NB4 (cell line): ENCODE data around the gene S100A14.

ENCODE experiments used
- DNase-seq: peaks from one replicate; pipeline ENCODE4 v3.0.0; 2010; ENCODE audit warnings: low read depth
- H3K4me3 ChIP-seq: one replicate; pipeline ENCODE4 v1.5.1; 2011; ENCODE audit warnings: mild to moderate bottlenecking, low read depth, low read length, moderate library complexity
- CTCF ChIP-seq: IDR thresholded peaks from one replicate; pipeline ENCODE4 v1.5.1; 2012; ENCODE audit warnings: low read depth, low read length
- MAX ChIP-seq: IDR thresholded peaks from 2 replicates; pipeline ENCODE4 v1.6.1; 2011; ENCODE audit warnings: low read depth, low read length
- MYC ChIP-seq: IDR thresholded peaks from 2 replicates; pipeline ENCODE4 v1.6.1; 2011; ENCODE audit warnings: low read depth, low read length
- POLR2A ChIP-seq: IDR thresholded peaks from 2 replicates; pipeline ENCODE4 v1.6.1; 2011; ENCODE audit warnings: mild to moderate bottlenecking; ENCODE audit not compliant: insufficient read length; ENCODE audit errors: extremely low read depth

The S100A14 gene

DNA sequence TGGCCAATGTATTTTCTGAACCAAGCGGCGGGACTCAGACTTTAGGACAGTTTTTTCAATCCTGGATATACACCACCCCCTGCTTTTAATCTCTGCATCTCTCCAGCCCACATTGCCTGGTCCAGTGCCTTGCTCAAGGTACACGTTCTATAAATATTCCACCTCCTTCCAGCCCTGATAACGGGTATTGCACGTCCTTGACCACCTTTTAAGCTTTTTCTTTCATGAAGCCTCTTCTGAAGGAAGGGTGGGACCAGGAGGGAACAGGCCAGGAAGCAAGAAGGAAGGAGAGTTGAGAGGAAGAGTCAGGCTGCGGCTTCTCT lies 6.6 kb downstream of the S100A14 start:
- DNase-seq, result no peak
- TF ChIP-seq POLR2A, result no peak
- no peak for TF ChIP-seq MYC
- no peak for TF ChIP-seq MAX
- H3K4me3 ChIP-seq, result no peak overlapping the region

- peak; percentile 55 for TF ChIP-seq MYC
- peak; percentile 46 for TF ChIP-seq MAX
- no peak for TF ChIP-seq CTCF
- no peak for TF ChIP-seq POLR2A
- H3K4me3 ChIP-seq, result no peak overlapping the region
- peak; percentile 82 for DNase-seq
These were observed 7.2 kb downstream of the S100A14 start for GRCh38 chr1:153608742-153609584.

- TF ChIP-seq CTCF (no peak), MYC (no peak), POLR2A (no peak), MAX (no peak)
- H3K4me3 ChIP-seq, result no peak overlapping the region
These were observed 7.9 kb downstream of the S100A14 start for GRCh38 chr1:153608089-153608682.

DNA sequence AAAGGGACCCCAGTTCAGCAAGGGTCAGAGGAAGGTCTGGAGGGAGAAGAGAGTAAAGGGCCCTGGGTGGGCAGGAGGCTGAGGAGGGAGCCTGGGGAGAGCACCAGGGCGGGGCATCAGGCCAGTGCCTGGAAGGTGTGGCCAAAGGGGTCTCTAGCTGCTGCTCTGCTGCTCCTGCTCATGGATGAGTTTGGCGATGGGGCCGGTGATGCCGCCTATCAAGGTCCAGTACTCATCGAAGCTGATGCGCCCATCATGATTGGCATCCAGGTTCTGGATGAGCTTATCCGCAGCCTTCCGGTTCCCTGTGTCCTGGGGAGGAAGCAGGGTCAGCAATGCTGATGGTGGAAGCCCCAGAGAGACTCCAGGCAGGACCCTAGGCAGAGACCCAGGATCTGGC lies 8.7 kb downstream of the S100A14 start:
- no peak overlapping the region for H3K4me3 ChIP-seq
- no peak for TF ChIP-seq CTCF
- no peak for TF ChIP-seq POLR2A
- no peak for TF ChIP-seq MYC
- no peak for TF ChIP-seq MAX
- DNase-seq, result no peak

More at GRCh38 chr1:153608089-153608682, 7.9 kb downstream of the S100A14 start:
- peak; percentile 34 for DNase-seq

DNA sequence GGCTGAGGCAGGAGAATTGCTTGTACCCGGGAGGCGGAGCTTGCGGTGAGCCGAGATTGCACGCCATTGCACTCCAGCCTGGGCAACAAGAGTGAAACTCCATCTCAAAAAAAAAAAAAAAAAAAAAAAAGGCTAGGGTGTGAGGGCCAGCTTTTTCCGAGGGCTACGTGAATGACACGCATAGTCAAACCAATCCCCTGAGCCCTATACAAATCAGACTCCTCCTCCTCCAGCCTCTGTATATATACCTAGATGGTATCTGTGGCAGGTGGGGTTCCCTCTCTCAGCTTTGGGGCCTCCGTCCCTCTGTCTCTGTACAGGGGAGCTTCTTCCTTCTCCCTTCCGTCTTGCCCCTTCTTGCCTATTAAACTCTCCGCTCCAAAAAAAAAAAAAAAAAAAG lies 9.9 kb downstream of the S100A14 start:
- H3K4me3 ChIP-seq, result no peak overlapping the region
- no peak for TF ChIP-seq POLR2A
- TF ChIP-seq MYC, result no peak
- TF ChIP-seq MAX, result no peak
- TF ChIP-seq CTCF, result no peak
- no peak for DNase-seq

DNA sequence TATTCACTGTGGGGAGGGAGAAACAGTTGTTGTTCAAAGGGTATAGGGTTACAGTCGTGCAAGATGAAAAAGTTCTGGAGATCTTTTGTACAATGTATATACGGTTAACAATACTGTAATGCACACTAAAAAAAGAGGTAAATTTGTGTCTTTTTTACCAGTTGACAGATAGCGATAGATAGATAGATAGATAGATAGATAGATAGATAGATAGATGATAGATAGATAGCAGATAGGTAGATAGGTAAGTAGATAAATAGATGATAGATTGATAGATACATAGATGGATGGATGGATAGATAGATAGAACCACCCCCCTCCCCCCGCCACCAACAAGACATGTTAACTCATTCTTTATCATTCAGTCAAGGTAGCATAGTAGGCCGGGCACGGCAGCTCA lies 13.4 kb downstream of the S100A14 start:
- no peak for DNase-seq
- no peak overlapping the region for H3K4me3 ChIP-seq
- no peak for TF ChIP-seq POLR2A
- TF ChIP-seq CTCF, result no peak
- TF ChIP-seq MYC, result no peak
- no peak for TF ChIP-seq MAX
